HG03039 (cell line): ENCODE data around the gene CGNL1.
A peak's percentile ranks its signal among the peaks of the same experiment; 100 is the strongest.

ENCODE experiments used
- ATAC-seq: cut with Tn5 transposase; IDR thresholded peaks from one replicate; pipeline ENCODE4 v1.9.1; 2021; ENCODE audit warnings: mild to moderate bottlenecking, moderate library complexity; ENCODE audit not compliant: unreplicated experiment

Gene CGNL1

DNA sequence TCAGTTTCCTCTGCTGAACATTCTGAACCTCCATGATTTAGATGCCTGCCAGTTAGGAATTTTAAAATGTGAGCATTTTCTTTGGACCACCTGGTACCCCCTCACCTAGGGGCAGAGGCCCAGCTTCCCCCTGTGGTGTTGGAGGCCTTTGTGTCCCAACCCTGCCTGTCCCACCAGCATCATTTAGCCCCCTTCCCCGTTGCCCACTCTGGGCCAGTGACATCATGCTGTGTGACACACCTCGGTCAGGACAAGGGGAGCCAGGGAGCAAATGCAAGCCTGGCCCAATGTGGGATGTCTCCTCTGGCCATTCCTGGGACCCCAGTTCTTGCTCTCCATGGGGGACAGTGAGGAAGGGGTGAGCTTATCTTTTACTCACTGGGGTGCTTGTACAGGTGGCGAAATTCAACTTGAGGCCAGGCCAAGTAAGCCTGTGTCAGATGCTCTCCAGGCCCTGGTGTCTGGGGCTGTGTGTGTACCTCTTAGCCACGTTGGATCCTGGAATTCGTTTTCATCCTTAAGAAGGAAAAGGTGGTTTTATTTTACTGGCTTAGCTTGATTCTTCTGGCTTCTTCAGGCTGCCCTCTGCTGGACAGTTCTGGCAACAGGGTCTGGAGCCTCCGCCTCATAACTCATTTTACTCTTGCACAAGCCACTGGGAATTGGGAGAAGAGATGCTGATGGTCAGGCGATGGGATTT, 165.7 kb downstream of the CGNL1 start:
- ATAC-seq = no peak

- no peak for ATAC-seq
Measured at GRCh38 chr15:57542505-57542817, 166.2 kb downstream of the CGNL1 start.

GRCh38 chr15:57544848-57545480, 168.7 kb downstream of the CGNL1 start:
- no peak for ATAC-seq

DNA sequence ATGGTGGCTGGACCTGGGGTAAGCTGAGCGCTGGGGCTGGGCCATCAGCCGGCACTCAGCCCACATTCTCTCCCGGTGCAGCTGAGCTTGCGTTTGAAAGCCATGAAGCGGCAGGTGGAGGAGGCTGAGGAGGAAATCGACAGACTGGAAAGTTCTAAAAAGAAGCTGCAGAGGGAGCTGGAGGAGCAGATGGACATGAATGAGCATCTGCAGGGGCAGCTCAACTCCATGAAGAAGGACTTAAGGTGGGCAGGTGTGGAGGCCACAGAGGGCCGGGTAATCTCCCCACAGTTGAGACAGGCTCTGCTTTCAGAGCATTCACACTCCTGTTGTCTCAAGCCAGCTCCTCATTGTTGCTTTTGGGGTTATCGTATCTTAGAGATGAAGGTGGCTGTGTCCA, 169.7 kb downstream of the CGNL1 start:
- ATAC-seq = no peak

GRCh38 chr15:57547243-57547755, 171.0 kb downstream of the CGNL1 start:
- ATAC-seq = no peak

DNA sequence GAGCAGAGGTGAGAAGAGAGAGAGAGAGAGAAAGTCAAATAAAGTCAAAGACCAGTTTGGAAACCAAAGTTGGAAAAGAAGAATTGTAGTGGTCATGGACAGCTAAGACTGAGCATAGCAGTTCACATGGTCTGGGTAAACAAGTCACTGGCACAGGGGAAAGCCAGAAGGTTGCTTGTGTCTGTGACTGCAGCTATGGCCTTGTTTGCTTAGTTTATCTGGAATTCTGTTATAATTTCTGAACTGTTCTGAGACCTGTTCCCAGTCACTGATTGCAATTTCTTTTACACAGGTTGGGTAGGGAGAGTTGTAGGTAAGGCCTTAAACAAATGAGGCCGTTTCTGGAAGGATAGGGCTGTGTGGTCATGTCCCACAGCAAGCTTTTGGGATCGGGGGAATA, 172.0 kb downstream of the CGNL1 start:
- no peak for ATAC-seq

DNA sequence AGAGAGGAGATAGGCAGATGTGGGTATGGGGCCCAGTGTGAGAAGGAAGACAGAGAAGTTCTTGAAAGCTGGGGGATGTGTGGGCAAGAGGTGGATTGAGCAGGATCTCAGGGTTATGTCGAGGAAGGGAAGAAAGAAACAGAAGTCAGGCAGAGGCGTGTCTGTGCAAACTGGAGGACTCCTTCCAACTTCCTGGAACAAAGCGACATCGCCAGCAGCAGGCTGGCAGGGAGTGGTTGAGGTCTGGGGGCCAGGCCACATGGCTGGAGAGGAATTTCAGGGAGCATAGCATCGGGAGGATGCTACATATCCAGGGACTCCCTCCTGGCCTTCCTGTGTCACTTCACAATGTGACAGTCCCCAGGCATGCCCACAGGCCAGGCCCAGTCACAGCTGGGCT, 172.5 kb downstream of the CGNL1 start:
- no peak for ATAC-seq

- ATAC-seq = no peak
Measured at GRCh38 chr15:57549935-57550334, 173.6 kb downstream of the CGNL1 start.

- ATAC-seq = no peak
Measured at GRCh38 chr15:57550640-57551039, 174.3 kb downstream of the CGNL1 start.

GRCh38 chr15:57551715-57552677, 175.7 kb downstream of the CGNL1 start:
- ATAC-seq = no peak

GRCh38 chr15:57552678-57553334, 176.5 kb downstream of the CGNL1 start:
- no peak for ATAC-seq

DNA sequence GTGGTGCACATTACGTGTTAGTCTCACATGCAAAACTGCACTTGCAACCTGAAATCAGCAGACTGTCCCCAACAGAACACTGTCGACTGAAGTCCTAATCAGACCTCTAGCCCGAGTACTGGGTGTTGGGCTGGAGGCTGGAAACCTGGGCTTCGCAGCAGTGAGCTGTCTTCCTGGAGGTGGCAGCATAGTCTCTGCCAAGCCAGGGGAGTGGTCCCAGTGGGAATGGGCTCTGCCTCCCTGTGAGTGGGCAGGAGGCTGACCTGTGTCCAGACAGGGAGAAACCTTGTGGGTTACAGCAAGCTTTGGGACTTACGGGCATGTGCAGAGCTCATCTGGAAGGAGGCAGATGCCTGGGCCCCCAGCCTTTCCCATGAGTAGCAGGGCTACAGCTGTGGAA, 177.2 kb downstream of the CGNL1 start:
- ATAC-seq = no peak

DNA sequence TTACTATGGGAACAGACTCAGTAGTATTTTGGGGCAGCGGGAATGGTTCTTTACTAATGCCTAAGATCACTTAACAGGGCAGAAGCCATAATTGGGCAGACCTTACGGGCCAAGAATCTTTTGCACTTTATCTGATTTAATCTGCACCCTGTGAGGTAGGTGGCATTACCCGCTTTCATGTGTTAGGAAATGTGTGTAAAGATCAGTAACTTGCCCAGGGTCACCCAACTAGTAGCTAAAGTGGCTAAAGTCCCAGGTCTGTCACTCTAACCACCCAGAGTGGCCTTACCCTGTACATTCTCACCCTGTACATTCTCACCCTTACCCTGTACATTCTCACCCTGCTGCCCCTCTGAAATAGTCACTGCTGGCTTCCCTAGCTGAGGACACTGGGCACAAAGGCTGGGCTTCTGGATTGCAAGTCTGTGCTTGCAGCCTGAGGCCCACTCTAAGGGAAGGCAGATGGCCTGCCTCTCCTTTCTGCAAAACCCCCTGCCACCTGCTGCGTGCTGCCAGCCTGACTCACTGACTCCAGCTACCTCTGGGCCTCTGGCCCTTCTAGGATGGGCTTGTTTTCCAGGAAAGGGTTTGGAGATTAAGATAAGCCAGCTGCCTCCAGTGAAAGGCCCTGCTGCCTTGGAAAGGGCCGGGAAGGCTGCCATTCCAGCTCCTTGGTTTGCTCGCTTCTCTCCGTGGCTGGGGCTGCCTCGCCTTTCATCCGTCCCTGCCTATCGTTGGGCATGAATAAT, 177.9 kb downstream of the CGNL1 start:
- no peak for ATAC-seq

- no peak for ATAC-seq
Measured at GRCh38 chr15:57554812-57555179, 178.5 kb downstream of the CGNL1 start.

DNA sequence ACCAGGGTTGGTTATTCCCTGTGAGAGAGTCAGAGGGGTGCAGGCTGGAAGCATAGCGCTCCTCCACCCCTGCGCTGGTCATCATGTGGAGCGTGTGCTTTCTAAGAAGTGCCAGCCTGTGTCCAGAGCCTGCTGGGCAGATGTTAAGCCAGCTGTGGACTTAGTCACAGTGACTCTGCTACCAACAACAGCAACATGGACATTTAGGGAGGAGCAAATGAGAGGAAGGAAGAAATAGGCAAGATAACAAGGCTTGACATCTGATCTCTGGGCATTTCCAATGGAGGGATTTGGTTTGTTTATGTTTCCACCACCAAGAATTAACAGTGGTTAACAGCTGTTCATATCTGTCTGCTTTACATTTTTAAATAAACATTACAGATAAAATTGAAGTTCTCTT, 179.0 kb downstream of the CGNL1 start:
- no peak for ATAC-seq

- ATAC-seq = no peak
Measured at GRCh38 chr15:57556040-57556439, 179.7 kb downstream of the CGNL1 start.

- ATAC-seq = no peak
Measured at GRCh38 chr15:57557267-57557666, 181.0 kb downstream of the CGNL1 start.

GRCh38 chr15:57557810-57558209, 181.5 kb downstream of the CGNL1 start:
- no peak for ATAC-seq

- ATAC-seq = no peak
Measured at GRCh38 chr15:57559875-57560274, 183.6 kb downstream of the CGNL1 start.

DNA sequence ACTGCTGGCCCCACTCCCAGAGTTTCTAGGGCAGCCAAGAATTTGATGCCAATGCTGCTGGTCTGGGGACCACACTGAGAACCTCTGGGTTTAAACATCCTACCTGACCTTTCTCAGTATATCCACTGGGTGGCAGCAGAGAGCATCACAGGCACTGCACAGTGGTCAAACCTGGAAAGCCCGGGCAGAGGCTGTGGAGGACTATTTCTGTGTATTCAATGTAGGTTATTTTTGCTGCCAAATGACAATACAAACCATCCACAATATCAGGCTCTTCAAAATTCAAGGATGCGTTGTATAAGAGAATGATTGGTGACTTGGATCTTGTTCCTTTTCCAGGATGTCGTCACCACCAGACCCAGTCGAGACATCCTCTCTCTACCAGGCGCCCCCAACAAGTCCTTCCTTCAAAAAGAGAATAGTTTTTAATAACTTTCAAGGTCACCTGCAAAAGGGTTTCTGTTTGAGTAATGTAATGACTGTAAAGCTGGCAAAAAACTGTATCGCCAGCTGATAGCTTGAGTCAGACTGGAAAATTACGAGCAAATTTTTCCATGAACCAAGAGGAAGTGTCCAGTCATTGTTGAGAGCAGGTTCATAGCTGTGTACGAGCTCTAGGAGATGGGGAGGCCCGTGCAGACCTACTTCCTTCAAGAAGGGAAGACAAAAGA, 184.9 kb downstream of the CGNL1 start:
- ATAC-seq = peak; percentile 69
